ENCODE data around the gene SHKBP1.
"Not testable (repeated sequence)": the region's sequence is repeated elsewhere in the genome, so short reads cannot be mapped to it uniquely, and the experiment has no call there.

SHKBP1 gene

GRCh38 chr19:40614622-40615411 is 38.1 kb downstream of the SHKBP1 start:
- peak; percentile 91 for DNase-seq (ENCODE audit: low spot score)
- no peaks in the 10 kb centered on the region for H3K27me3 Mint-ChIP-seq (ENCODE audit: low read depth)
- H3K27ac Mint-ChIP-seq, result peak overlapping the region; percentile 95
- peaks cover 5% of the 10 kb centered on the region for H3K36me3 Mint-ChIP-seq (ENCODE audit: low read depth)
- H3K4me1 Mint-ChIP-seq (ENCODE audit: low read depth), result peaks cover 31% of the 10 kb centered on the region
- peak overlapping the region; percentile 93 for H3K4me3 Mint-ChIP-seq
- no peaks in the 10 kb centered on the region for H3K9me3 Mint-ChIP-seq

DNA sequence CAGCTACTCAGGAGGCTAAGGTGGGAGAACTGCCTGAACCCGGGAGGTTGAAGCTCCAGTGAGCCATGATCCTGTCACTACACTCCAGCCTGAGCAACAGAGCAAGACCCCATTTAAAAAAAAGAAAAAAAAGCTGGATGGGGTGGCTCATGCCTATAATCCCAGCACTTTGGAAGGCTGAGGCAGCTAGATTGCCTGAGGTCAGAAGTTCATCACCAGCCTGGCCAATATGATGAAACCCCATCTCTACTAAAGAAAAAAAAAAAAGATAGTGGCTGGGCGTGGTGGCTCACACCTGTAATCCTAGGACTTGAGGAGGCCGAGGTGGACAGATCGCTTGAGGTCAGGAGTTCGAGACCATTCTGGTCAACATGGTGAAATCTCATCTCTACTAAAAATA is 39.5 kb downstream of the SHKBP1 start:
- Mint-ChIP-seq H3K9me3 (no peaks in the 10 kb centered on the region), H3K27ac (no peak overlapping the region), H3K27me3 (ENCODE audit: low read depth) (no peaks in the 10 kb centered on the region), H3K4me3 (no peak overlapping the region), H3K36me3 (ENCODE audit: low read depth) (peaks cover 8% of the 10 kb centered on the region), H3K4me1 (ENCODE audit: low read depth) (peaks cover 19% of the 10 kb centered on the region)
- DNase-seq (ENCODE audit: low spot score), result no peak

GRCh38 chr19:40616941-40617340 is 40.3 kb downstream of the SHKBP1 start:
- H3K9me3 Mint-ChIP-seq, result no peaks in the 10 kb centered on the region
- no peaks in the 10 kb centered on the region for H3K27me3 Mint-ChIP-seq (ENCODE audit: low read depth)
- H3K4me1 Mint-ChIP-seq (ENCODE audit: low read depth), result peaks cover 16% of the 10 kb centered on the region
- H3K27ac Mint-ChIP-seq, result no peak overlapping the region
- no peak overlapping the region for H3K4me3 Mint-ChIP-seq
- DNase-seq (ENCODE audit: low spot score), result no peak
- peaks cover 11% of the 10 kb centered on the region for H3K36me3 Mint-ChIP-seq (ENCODE audit: low read depth)

- Mint-ChIP-seq H3K9me3 (no peaks in the 10 kb centered on the region), H3K36me3 (ENCODE audit: low read depth) (peaks cover 9% of the 10 kb centered on the region), H3K27me3 (ENCODE audit: low read depth) (no peaks in the 10 kb centered on the region), H3K4me3 (no peak overlapping the region), H3K4me1 (ENCODE audit: low read depth) (peaks cover 12% of the 10 kb centered on the region), H3K27ac (no peak overlapping the region)
- DNase-seq (ENCODE audit: low spot score), result no peak
Observed at GRCh38 chr19:40617961-40618360, 41.3 kb downstream of the SHKBP1 start.

DNA sequence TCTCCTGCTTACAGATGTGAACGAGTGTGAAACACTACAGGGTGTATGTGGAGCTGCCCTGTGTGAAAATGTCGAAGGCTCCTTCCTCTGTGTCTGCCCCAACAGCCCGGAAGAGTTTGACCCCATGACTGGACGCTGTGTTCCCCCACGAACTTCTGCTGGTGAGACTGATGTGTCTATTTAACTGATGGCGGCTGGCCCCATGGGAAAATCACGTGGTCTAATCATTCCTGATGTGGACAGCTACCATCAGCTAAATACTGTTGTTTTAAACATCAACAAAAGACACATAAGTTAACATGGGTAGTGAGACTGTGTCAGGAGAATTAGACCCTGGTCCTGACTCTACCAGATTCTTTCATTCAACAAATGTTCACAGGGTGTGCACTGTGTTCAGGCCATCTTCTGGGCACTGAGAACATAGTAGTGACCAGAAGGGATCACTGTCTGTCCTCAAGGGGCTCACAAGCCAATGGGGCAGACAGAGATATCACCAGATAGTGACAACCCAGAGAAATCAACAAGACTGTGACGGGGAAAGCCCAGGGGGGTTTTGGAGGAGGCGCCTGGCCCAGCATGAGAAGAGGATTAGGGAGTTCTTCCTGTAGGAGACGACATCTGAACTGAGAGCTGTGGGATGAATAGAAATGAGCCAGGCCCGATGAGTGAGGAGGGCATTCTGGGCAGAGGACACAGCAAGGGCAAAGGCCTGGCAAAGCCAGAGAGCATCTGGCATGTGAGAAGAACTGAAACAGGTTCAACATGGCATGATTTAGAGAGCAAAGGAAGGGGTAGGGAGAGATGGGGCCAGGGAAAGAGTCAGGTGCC is 42.9 kb downstream of the SHKBP1 start:
- Mint-ChIP-seq H3K9me3 (no peaks in the 10 kb centered on the region), H3K4me3 (no peak overlapping the region), H3K4me1 (ENCODE audit: low read depth) (peaks cover 9% of the 10 kb centered on the region), H3K36me3 (ENCODE audit: low read depth) (peaks cover 9% of the 10 kb centered on the region), H3K27me3 (ENCODE audit: low read depth) (no peaks in the 10 kb centered on the region), H3K27ac (peak overlapping the region; percentile 17)
- no peak for DNase-seq (ENCODE audit: low spot score)

DNA sequence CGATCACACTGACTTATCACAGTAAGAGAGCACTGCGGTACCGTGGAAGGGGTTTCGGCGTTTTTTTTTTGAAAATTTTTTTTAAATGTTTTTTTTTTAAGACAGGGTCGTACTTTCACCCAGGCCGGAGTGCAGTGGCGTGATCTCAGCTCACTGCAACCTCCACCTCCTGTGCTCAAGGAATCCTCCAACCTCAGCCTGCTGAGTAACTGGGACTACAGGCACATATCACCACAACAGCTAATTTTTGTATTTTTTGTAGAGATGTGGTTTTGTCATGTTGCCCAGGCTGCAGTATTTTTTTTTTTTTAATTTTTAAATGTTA is 43.5 kb downstream of the SHKBP1 start:
- Mint-ChIP-seq H3K36me3 (ENCODE audit: low read depth) (peaks cover 13% of the 10 kb centered on the region), H3K27ac (peak overlapping the region; percentile 17), H3K9me3 (no peaks in the 10 kb centered on the region), H3K4me1 (ENCODE audit: low read depth) (peaks cover 6% of the 10 kb centered on the region), H3K27me3 (ENCODE audit: low read depth) (no peaks in the 10 kb centered on the region), H3K4me3 (no peak overlapping the region)
- no peak for DNase-seq (ENCODE audit: low spot score)

GRCh38 chr19:40621283-40621682 is 44.6 kb downstream of the SHKBP1 start:
- Mint-ChIP-seq H3K27me3 (ENCODE audit: low read depth) (no peaks in the 10 kb centered on the region), H3K4me1 (ENCODE audit: low read depth) (peaks cover 7% of the 10 kb centered on the region), H3K36me3 (ENCODE audit: low read depth) (peaks cover 17% of the 10 kb centered on the region), H3K4me3 (no peak overlapping the region), H3K9me3 (no peaks in the 10 kb centered on the region), H3K27ac (peak overlapping the region; percentile 60)
- no peak for DNase-seq (ENCODE audit: low spot score)

- Mint-ChIP-seq H3K36me3 (ENCODE audit: low read depth) (peaks cover 20% of the 10 kb centered on the region), H3K27me3 (ENCODE audit: low read depth) (no peaks in the 10 kb centered on the region), H3K4me3 (no peak overlapping the region), H3K9me3 (no peaks in the 10 kb centered on the region), H3K4me1 (ENCODE audit: low read depth) (peaks cover 7% of the 10 kb centered on the region), H3K27ac (no peak overlapping the region)
- DNase-seq (ENCODE audit: low spot score), result no peak
Observed at GRCh38 chr19:40621966-40622772, 45.5 kb downstream of the SHKBP1 start.

DNA sequence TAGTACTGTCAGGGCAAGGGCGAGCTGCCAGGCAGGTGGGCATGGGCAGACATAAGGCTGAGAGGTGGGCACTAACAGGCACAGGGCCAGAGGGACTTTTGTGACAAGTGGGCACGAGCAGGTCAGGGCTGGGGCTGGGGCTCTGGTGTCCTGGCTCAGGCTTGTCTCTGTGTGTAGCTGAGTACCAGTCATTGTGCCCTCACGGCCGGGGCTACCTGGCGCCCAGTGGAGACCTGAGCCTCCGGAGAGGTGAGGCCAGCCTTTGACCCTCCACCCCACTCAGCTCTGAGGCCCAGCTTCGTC is 46.1 kb downstream of the SHKBP1 start:
- Mint-ChIP-seq H3K4me3 (no peak overlapping the region), H3K27me3 (ENCODE audit: low read depth) (no peaks in the 10 kb centered on the region), H3K36me3 (ENCODE audit: low read depth) (peaks cover 20% of the 10 kb centered on the region), H3K9me3 (no peaks in the 10 kb centered on the region), H3K4me1 (ENCODE audit: low read depth) (peaks cover 7% of the 10 kb centered on the region), H3K27ac (no peak overlapping the region)
- no peak for DNase-seq (ENCODE audit: low spot score)

DNA sequence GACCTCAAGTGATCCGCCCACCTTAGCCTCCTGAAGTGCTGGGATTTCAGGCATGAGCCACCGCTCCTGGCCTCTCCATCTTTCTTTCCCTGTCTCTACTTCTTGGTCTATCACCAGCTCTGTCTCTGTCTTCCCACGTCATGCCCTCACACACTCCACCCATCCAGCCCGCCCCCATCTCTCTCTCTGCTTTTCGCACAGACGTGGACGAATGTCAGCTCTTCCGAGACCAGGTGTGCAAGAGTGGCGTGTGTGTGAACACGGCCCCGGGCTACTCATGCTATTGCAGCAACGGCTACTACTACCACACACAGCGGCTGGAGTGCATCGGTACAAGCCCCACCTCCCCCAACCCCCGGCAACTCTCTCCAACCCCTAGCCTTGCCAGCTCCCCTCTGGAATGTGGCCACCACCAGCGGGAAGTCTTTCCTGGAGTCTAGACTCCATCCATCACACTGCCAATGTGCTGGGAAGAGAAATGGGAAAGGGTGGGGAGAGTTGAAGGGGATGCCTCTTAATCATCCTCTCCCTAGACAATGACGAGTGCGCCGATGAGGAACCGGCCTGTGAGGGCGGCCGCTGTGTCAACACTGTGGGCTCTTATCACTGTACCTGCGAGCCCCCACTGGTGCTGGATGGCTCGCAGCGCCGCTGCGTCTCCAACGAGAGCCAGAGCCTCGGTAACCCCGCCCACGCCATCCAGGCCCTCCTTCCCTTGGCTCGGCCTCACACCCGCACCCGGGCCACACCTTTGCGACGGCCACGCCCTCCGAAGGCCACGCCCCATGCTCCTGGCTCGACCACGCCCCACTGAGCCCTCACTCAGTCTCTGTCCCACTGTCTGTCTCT is 47.0 kb downstream of the SHKBP1 start:
- DNase-seq (ENCODE audit: low spot score), result no peak
- H3K27ac Mint-ChIP-seq, result no peak overlapping the region
- peaks cover 7% of the 10 kb centered on the region for H3K4me1 Mint-ChIP-seq (ENCODE audit: low read depth)
- H3K9me3 Mint-ChIP-seq, result no peaks in the 10 kb centered on the region
- H3K36me3 Mint-ChIP-seq (ENCODE audit: low read depth), result peaks cover 20% of the 10 kb centered on the region
- H3K27me3 Mint-ChIP-seq (ENCODE audit: low read depth), result no peaks in the 10 kb centered on the region
- H3K4me3 Mint-ChIP-seq, result no peak overlapping the region

DNA sequence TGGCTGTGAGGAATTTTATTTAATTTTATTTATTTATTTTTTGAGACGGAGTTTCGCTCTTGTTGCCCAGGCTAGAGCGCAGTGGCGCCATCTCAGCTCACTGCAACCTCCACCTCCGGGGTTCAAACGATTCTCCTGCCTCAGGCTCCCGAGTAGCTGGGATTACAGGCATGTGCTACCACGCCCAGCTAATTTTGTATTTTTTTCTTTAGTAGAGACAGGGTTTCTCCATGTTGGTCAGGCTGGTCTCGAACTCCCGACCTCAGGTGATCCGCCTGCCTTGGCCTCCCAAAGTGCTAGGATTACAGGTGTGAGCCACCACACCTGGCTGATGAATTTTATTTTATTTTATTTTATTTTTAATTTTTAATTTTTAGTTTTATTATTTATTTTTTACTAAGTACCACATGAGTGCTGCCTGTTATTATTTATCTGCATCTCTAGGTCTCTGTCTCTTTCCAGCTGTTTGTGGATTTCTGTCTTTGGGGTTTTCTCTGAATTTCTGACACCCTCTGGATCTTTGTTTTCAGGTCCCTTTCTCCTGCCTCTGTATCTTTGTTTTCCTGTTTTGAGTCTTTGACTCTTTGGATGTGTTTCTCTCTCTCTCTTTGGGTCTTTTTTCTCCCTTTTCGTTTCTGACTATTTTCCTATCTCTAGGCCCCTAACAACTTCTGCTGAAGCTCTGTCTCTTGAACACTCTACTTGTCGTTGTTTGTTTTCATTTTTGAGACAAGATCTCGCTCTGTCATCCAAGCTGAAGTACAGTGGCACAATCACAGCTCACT is 47.9 kb downstream of the SHKBP1 start:
- H3K4me1 Mint-ChIP-seq (ENCODE audit: low read depth); H3K4me3 Mint-ChIP-seq; H3K9me3 Mint-ChIP-seq; H3K27me3 Mint-ChIP-seq (ENCODE audit: low read depth); DNase-seq (ENCODE audit: low spot score): not testable (repeated sequence)
- Mint-ChIP-seq H3K27ac (peak overlapping the region; percentile 1), H3K36me3 (ENCODE audit: low read depth) (peaks cover 19% of the 10 kb centered on the region)

DNA sequence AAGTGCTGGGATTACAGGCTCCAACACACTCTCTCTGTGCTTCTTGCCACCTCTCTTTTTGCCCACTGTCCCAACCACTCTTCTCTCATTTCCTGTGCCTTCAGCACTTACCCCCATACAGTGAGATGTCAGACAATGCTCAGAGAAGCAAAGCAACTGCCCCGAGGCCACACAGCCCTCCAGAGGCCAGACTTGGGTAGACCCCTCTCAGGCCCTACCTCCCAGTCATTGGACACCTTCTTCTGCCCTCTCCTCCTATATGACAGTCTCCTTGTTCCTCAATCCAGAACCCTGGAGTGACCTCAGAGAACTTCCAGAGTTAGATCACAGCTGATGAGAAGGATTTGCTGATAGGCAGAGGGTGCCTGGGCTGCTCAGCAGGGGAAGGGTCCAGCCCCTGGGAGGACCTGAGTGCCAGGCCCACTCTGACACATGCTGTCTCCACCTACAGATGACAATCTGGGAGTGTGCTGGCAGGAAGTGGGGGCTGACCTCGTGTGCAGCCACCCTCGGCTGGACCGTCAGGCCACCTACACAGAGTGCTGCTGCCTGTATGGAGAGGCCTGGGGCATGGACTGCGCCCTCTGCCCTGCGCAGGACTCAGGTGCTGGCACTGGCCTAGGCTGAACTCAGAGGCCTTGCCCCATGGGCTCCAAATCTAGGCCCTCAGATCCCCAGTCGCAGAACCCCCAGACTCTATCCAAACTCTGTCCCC is 48.9 kb downstream of the SHKBP1 start:
- Mint-ChIP-seq H3K36me3 (ENCODE audit: low read depth) (peaks cover 17% of the 10 kb centered on the region), H3K4me1 (ENCODE audit: low read depth) (peaks cover 9% of the 10 kb centered on the region), H3K27me3 (ENCODE audit: low read depth) (no peaks in the 10 kb centered on the region), H3K4me3 (no peak overlapping the region), H3K27ac (peak overlapping the region; percentile 42), H3K9me3 (no peaks in the 10 kb centered on the region)
- no peak for DNase-seq (ENCODE audit: low spot score)
